GM21528 (cell line): ENCODE results near the gene CAMKMT.

Source experiments
- ATAC-seq: cut with Tn5 transposase; IDR thresholded peaks from one replicate; pipeline ENCODE4 v1.9.1; 2021; ENCODE audit warnings: mild to moderate bottlenecking, moderate library complexity; ENCODE audit not compliant: unreplicated experiment, low FRiP score

The CAMKMT gene

DNA sequence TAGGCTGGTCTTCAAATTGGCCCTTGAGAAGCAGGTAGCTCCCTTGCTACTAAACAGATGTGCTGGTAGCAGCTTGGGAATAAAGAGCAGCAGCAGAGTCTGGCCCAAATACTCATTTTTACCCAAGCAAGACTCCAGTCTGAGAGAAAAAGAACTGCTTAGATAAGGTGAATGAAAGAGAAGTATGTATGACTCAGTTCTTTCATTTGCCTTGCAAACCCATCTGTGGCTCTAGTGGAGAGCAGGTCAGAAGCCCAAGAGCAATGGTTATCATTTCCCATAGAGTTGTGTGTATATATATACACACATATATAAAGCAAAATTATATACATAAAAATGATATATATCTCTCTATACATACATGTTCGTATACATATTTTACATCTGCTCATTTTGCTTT, 80.3 kb downstream of the CAMKMT start:
- ATAC-seq, result no peak

DNA sequence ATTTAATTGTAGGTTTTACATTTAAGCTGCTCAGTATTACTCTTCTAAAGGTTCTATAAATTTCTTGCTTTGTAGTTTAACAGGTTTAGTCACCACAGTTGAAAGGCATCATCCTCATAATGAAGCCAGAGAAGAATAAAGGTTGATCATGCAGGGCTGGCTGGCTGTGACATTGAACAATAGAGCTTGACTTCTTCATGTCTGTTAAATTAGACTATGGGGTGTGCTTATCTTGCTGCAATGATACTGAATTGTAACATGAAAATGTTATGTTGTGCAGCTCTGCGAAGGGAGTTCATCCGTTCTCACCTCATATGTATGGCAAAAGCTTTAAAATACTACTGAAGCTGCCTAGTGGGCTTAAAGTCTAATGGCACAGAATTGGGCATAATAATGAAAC, 81.8 kb downstream of the CAMKMT start:
- no peak for ATAC-seq

DNA sequence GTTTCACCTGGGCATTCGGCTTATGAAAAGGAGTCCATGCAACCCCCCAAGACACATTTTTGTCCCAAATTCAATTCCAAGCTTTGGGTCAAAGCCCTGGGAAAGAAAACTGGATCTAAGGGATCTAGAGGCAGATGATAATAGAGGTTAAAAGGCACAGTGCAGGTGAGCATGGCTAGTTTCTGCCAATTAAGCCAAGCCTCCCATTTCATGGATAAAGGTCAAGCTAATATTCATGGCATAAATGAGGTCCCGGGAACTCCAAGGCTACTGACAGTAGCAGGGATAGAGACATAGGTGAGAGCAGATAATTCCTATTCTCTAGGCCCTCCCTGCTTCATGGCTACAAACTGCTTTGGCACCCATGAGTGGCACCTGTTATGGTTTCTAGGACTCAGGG, 83.1 kb downstream of the CAMKMT start:
- no peak for ATAC-seq

- ATAC-seq, result no peak
Measured at GRCh38 chr2:44448860-44449527, 87.2 kb downstream of the CAMKMT start.

GRCh38 chr2:44450082-44450481, 88.3 kb downstream of the CAMKMT start:
- no peak for ATAC-seq

- no peak for ATAC-seq
Measured at GRCh38 chr2:44450806-44451205, 89.1 kb downstream of the CAMKMT start.

DNA sequence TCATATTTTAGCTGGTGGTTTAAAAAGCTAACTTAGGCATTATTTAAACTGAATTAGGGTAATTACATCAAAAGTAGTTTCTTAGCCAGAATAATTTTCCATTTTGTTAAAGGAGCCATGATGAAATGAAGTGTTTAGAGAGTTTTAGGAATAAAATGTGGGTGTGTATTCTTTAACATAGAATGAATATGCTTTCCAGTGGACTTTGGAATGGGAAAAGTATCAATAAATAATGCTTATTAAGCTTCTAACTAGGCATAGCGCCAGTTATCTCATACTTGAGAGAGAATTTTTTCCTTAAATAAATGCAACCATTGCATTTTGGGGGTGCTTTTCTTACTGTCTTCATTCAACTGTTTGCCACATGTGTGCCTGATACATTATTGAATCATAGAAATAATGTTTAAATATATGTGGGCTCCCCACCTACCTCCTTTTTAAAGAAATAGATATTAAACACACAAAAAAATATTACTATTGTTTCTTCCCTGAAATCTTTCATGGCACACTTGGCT, 90.4 kb downstream of the CAMKMT start:
- no peak for ATAC-seq

GRCh38 chr2:44453259-44453658, 91.5 kb downstream of the CAMKMT start:
- ATAC-seq, result no peak

- no peak for ATAC-seq
Measured at GRCh38 chr2:44455877-44456276, 94.1 kb downstream of the CAMKMT start.

DNA sequence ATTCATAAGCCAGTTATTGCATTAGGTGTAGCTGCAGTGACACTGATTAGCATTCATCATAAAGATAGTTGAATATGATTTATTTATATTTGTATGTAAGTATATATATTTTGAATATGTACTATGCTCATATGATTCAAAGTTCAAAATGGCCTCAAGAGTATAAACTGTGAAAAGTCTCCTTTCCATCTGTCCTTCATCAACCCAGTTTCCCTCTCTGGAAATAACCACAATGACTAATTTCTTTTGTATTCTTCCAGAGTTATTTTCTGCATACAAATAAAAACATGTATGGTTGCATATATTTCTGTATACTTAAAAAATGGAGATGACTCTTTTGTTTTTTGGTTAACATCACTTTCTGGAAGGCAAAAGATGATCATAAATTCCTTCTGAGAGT, 95.2 kb downstream of the CAMKMT start:
- no peak for ATAC-seq

- no peak for ATAC-seq
Measured at GRCh38 chr2:44459739-44460138, 98.0 kb downstream of the CAMKMT start.

DNA sequence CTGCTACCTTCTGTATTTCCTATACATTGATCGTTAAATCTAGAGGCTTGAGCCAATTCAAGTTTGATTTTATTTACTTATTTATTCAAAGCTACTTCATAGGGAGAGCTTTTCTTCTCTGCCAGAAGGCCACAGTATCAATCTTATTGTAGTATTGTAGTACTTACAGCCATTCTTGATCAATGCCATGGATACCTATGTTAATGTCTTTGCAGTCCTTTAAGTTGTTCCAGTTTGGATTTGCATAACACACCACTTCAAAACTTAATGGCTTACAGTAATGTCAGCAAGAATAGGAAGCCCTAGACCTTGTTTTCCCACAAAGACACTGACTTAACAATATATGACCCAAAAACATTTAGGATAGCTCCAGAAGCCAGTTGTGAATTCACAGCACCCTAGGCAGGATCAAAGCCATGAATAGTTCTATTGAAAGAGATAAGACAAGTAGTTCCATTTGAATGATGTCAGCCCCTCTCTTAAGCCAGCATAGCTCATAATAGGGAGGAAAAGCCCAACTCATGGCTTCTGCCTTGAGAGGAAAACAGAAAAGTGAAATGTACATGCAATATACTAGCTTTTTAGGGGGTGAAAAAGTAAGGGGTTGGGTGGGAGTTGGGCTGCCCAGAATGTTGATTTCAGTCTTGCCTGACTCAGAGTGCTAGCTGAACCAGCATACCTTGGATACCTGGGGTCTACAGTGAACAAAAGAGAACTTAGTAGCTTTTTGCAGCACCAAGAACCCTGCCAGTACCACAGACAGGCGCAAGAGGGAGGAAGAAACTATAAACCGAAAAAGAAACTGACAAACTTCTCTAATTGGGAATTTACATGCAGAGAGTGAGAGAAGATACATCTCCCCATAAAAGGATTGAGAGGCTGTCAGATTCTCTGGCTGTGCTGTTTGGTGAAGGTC, 101.4 kb downstream of the CAMKMT start:
- ATAC-seq, result no peak

GRCh38 chr2:44464437-44464836, 102.7 kb downstream of the CAMKMT start:
- ATAC-seq, result no peak

DNA sequence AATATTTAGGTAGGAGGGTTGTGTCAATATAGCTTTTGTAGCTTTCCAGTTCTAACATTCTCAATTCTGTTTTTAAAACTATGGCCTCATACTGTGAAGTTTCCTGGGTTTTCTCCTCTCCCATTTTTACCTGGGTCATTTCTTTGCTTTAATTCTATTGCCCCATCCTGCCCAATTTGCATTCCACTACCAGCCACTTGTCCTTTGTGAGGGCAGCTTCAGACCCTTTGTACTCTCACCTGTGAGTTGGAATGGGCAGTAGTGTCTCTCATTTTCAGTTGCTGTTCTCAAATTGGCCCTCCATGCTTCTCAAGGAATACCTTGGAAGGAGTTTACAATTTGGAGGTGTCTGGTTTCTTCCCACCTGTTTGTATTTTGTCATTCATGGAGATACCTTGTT, 108.4 kb downstream of the CAMKMT start:
- ATAC-seq, result no peak

- ATAC-seq, result no peak
Measured at GRCh38 chr2:44477657-44478414, 116.1 kb downstream of the CAMKMT start.

GRCh38 chr2:44479127-44479887, 117.6 kb downstream of the CAMKMT start:
- no peak for ATAC-seq

- no peak for ATAC-seq
Measured at GRCh38 chr2:44480068-44480467, 118.3 kb downstream of the CAMKMT start.

DNA sequence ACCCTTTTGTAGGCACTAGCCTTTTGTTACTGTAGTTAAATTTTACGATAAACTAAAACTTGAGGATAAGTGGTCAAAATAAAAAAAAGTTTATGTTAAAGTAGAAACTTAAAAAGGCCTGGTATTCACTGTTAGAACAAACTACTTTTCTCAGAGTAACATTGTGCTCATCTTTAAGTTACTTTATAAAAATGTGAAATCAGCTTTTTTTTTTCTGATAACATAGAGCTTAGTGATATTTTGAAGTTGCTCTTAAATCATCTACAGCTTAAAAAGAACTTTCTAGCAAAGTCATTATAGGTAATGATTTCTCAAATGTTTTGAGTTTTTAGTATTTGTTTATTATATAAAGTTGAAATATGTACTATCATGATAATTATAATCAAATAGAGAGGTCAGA, 125.3 kb downstream of the CAMKMT start:
- no peak for ATAC-seq

- no peak for ATAC-seq
Measured at GRCh38 chr2:44490726-44491125, 129.0 kb downstream of the CAMKMT start.

- ATAC-seq, result no peak
Measured at GRCh38 chr2:44494006-44494405, 132.3 kb downstream of the CAMKMT start.
